OCI-LY7 (cell line): ENCODE measurements around the gene TUBB6. TPM values are rescaled to one million over a fixed set of nuclear protein-coding genes. Genes with fewer than 3 reads are reported as not detected.

ENCODE experiments used
- BruUV-seq: library from RNA; stranded (reverse); fragments of 400-500 nt; replicated peaks from 2 replicates; lab custom pipeline; 2021; lab: Mats Ljungman, UMichigan
- CTCF ChIA-PET: fragments of 300-600 bp; sonication (Branson Sonifier 250); formaldehyde crosslinking; loops from one replicate; lab custom pipeline; 2022; ENCODE audit warnings: antibody characterized with exemption; ENCODE audit not compliant: unreplicated experiment; lab: Charles Lee
- POLR2A ChIA-PET: fragments of 300-600 bp; sonication (Branson Sonifier 250); formaldehyde crosslinking; loops from one replicate; lab custom pipeline; 2022; ENCODE audit warnings: antibody characterized with exemption; lab: Charles Lee
- DNase-seq: peaks from one replicate; pipeline ENCODE4 v3.0.0-alpha.2; 2015; ENCODE audit warnings: low spot score
- H2AFZ ChIP-seq: fragments of 200-600 bp; sonication (generic), shearing (Covaris generic); 2 replicates; pipeline ENCODE4 v1.6.1; 2014; ENCODE audit warnings: mild to moderate bottlenecking, antibody characterized with exemption, low read length, moderate library complexity
- H3K27ac ChIP-seq: fragments of 200-600 bp; sonication (generic); 2 replicates; pipeline ENCODE4 v1.5.1; 2014; ENCODE audit warnings: mixed run types, low read depth, mild to moderate bottlenecking, moderate library complexity, low read length, inconsistent platforms; ENCODE audit not compliant: poor library complexity, severe bottlenecking
- H3K36me3 ChIP-seq: fragments of 200-600 bp; sonication (generic); 2 replicates; pipeline ENCODE4 v1.6.1; 2014; ENCODE audit warnings: mild to moderate bottlenecking, antibody characterized with exemption, low read length, moderate library complexity, mixed read lengths; ENCODE audit not compliant: insufficient read depth
- H3K4me1 ChIP-seq: fragments of 200-600 bp; sonication (generic); 2 replicates; pipeline ENCODE4 v1.5.1; 2014; ENCODE audit warnings: mild to moderate bottlenecking, low read length; ENCODE audit not compliant: insufficient read depth, poor library complexity, severe bottlenecking
- H3K4me2 ChIP-seq: fragments of 200-600 bp; sonication (generic); 2 replicates; pipeline ENCODE4 v1.6.1; 2014; ENCODE audit warnings: mild to moderate bottlenecking, low read length
- H3K4me3 ChIP-seq: fragments of 200-600 bp; sonication (generic); 2 replicates; pipeline ENCODE4 v1.5.1; 2014; ENCODE audit warnings: mild to moderate bottlenecking, low read depth, low read length; ENCODE audit not compliant: poor library complexity, severe bottlenecking
- H3K79me2 ChIP-seq: fragments of 200-600 bp; sonication (generic); 2 replicates; pipeline ENCODE4 v1.6.1; 2016; ENCODE audit warnings: low read depth, mild to moderate bottlenecking, low read length, moderate library complexity, mixed read lengths; ENCODE audit not compliant: insufficient read depth
- H3K9me2 ChIP-seq: fragments of 200-600 bp; sonication (generic); 2 replicates; pipeline ENCODE4 v1.6.1; 2016; ENCODE audit warnings: mild to moderate bottlenecking, low read length, mixed read lengths; ENCODE audit not compliant: insufficient read depth
- H3K9me3 ChIP-seq: fragments of 200-600 bp; sonication (generic); 2 replicates; pipeline ENCODE4 v1.6.1; 2014; ENCODE audit warnings: mild to moderate bottlenecking, mixed run types, low read length, mixed read lengths
- H4K20me1 ChIP-seq: fragments of 200-600 bp; sonication (generic); 2 replicates; pipeline ENCODE4 v1.6.1; 2014; ENCODE audit warnings: mild to moderate bottlenecking, antibody characterized with exemption, low read length, moderate library complexity, mixed read lengths; ENCODE audit not compliant: insufficient read depth
- CTCF ChIP-seq: fragments of 200-600 bp; sonication (generic); conservative IDR thresholded peaks from 2 replicates; pipeline ENCODE4 v1.5.1; 2014; ENCODE audit warnings: mild to moderate bottlenecking, antibody characterized with exemption, low read length, moderate library complexity, mixed read lengths
- EZH2phosphoT487 ChIP-seq: fragments of 200-600 bp; sonication (generic); IDR thresholded peaks from 2 replicates; pipeline ENCODE4 v1.6.1; 2018; ENCODE audit warnings: low read depth, borderline replicate concordance, mild to moderate bottlenecking, mixed run types, antibody characterized with exemption, low read length, moderate library complexity, mixed read lengths
- intact Hi-C: fragments of 100-400 bp; cut with micrococcal nuclease; formaldehyde crosslinking; loops from one replicate; pipeline ENCODE4 v1.10.0; 2022; ENCODE audit not compliant: unreplicated experiment
- total RNA-seq, 2 experiments: library from RNA; depleted of rRNA in 1 of 2; stranded (reverse); fragments of >200 nt in 1 of 2; shearing (Covaris generic) in 1 of 2; gene quantifications; 2 replicates each; pipeline ENCODE4 v1.2.3, GENCODE V29; 2014 to 2022

TUBB6 gene
- total RNA-seq, 2 experiments from 2014 or later, result not detected

GRCh38 chr18:12372406-12372805 is 64.4 kb downstream of the TUBB6 start:
- CTCF ChIA-PET, result no interaction called here

GRCh38 chr18:12373116-12373770 is 65.2 kb downstream of the TUBB6 start:
- H3K36me3 ChIP-seq, result peaks cover 56% of the 10 kb centered on the region
- H3K4me1 ChIP-seq, result peaks cover 16% of the 10 kb centered on the region
- POLR2A ChIA-PET, result interaction anchor here (0.5 to 0.7 kb wide), 3 partner anchors 30 to 328 kb away, joined by 3 to 4 read pairs (median 3); no protein-coding TSS in a partner anchor
- H3K9me2 ChIP-seq, result no peaks in the 10 kb centered on the region
- H3K9me3 ChIP-seq, result no peaks in the 10 kb centered on the region
- CTCF ChIA-PET, result no interaction called here
- H3K4me3 ChIP-seq, result no peak overlapping the region
- H3K27ac ChIP-seq, result no peak overlapping the region
- no peak for DNase-seq
- peaks cover 20% of the 10 kb centered on the region for H4K20me1 ChIP-seq
- H2AFZ ChIP-seq, result no peak overlapping the region
- TF ChIP-seq EZH2phosphoT487 (no peak), CTCF (no peak)
- H3K4me2 ChIP-seq, result peak overlapping the region; percentile 3; the same call in 1 of the 2 replicates
- intact Hi-C loops, result no loop called here
- H3K79me2 ChIP-seq, result peaks cover 67% of the 10 kb centered on the region
- BruUV-seq, result no TSS peak

More at GRCh38 chr18:12372406-12372805, 64.4 kb downstream of the TUBB6 start:
- Histone ChIP-seq H3K4me3 (no peak overlapping the region), H3K79me2 (peaks cover 67% of the 10 kb centered on the region), H4K20me1 (peaks cover 20% of the 10 kb centered on the region), H3K9me3 (no peaks in the 10 kb centered on the region), H3K9me2 (no peaks in the 10 kb centered on the region), H3K4me1 (peaks cover 16% of the 10 kb centered on the region), H3K4me2 (no peak overlapping the region), H3K36me3 (peaks cover 61% of the 10 kb centered on the region), H2AFZ (no peak overlapping the region), H3K27ac (no peak overlapping the region)
- intact Hi-C loops, result no loop called here
- POLR2A ChIA-PET, result interaction anchor here (0.5 kb wide), 1 partner anchor 72 kb away, joined by 4 read pairs; no protein-coding TSS in a partner anchor
- TF ChIP-seq EZH2phosphoT487 (no peak), CTCF (no peak)
- no TSS peak for BruUV-seq
- no peak for DNase-seq

GRCh38 chr18:12373771-12374116 is 65.7 kb downstream of the TUBB6 start:
- intact Hi-C loops, result no loop called here
- ChIA-PET POLR2A (interaction anchor here (0.6 to 0.7 kb wide), 2 partner anchors 30 to 327 kb away, joined by 3 read pairs; no protein-coding TSS in a partner anchor), CTCF (no interaction called here)
- Histone ChIP-seq H3K9me3 (no peaks in the 10 kb centered on the region), H3K4me2 (peak overlapping the region; percentile 3; the same call in 1 of the 2 replicates), H3K36me3 (peaks cover 51% of the 10 kb centered on the region), H3K4me3 (no peak overlapping the region), H3K4me1 (peaks cover 16% of the 10 kb centered on the region), H3K79me2 (peaks cover 67% of the 10 kb centered on the region), H4K20me1 (peaks cover 20% of the 10 kb centered on the region), H3K9me2 (no peaks in the 10 kb centered on the region), H2AFZ (no peak overlapping the region), H3K27ac (no peak overlapping the region)
- BruUV-seq, result no TSS peak
- TF ChIP-seq CTCF (no peak), EZH2phosphoT487 (no peak)
- no peak for DNase-seq
